Activated CD8-positive, alpha-beta memory T cell treated with anti-CD3 and anti-CD28 coated beads, Interleukin-2, amount 50 U/mL, for 4 hours (primary cell): ENCODE measurements around the gene RASSF4.

Experiments
- DNase-seq: peaks from one replicate; pipeline ENCODE4 v3.0.0-alpha.2; 2020

The RASSF4 gene

DNA sequence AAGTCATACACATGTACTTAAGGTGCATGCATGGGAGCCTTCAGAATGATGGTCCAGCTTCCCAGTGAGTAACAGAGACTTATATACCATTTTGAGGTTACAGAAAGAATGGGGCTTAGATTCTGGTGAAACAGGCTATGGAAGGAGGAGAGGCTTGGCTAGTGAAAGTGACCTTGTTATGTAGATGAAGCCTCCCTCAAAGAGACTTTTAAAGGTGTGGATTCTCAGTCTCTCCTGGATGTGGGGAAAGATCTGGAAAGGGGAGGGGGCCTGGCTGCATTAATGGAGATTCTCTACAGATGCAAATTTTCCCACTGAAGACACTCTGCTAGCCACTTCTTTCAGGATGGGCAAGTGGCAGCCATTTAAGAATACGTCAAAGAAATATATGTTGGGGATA is 5.5 kb downstream of the RASSF4 start:
- no peak for DNase-seq

DNA sequence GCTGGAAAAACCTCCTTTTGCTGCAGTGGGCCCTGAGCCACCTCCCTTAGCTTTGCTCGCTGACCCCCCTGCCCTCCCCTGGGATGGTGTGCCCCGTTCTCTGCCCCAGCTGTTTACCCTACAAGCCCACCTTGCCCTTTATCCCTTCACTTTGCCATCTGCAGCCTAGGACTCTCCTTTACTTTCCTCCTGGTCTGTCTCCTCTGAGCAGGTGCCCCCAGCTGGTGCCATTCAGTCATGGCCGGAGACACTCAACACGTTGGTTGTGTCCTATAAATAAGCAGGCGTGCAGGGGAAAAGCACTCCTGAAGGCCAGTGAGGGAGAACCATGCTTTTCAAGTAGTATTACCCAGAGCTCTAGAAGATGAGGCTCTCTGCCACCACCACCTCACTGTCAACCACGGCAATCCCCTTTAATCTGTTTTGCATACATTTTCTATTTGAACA is 6.1 kb downstream of the RASSF4 start:
- no peak for DNase-seq

DNA sequence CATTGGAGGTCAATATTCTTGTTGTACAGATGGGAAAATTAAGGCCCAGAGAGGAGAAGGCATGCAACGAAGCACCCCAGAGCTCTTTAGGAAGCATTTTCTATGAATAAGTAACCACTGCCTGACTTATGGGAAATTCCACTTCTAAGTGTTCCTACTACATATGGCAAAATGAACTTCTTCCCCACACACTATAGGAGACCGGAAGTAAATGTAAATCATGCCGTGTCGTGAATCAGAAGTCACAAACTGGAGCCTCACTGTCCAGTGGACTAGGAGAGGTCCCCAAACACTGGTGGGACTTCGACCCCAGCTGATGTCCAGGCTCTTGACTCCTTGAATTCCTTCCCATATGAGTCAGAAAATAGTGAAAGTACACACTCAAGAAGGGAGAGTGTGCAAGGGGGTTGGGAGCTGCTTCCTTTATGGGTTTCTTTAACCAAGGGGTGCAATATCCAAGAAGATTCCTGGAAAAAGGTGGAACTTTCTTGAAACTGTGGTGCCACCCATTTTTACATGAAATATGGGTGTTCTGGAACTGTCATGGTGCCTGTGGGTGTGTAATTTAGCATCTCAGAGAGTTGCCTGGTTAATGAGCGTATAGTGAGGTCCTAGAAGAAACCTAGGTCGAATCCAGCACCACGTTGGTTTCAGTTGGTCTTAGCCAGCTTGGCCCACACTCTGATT is 6.7 kb downstream of the RASSF4 start:
- DNase-seq: no peak

DNA sequence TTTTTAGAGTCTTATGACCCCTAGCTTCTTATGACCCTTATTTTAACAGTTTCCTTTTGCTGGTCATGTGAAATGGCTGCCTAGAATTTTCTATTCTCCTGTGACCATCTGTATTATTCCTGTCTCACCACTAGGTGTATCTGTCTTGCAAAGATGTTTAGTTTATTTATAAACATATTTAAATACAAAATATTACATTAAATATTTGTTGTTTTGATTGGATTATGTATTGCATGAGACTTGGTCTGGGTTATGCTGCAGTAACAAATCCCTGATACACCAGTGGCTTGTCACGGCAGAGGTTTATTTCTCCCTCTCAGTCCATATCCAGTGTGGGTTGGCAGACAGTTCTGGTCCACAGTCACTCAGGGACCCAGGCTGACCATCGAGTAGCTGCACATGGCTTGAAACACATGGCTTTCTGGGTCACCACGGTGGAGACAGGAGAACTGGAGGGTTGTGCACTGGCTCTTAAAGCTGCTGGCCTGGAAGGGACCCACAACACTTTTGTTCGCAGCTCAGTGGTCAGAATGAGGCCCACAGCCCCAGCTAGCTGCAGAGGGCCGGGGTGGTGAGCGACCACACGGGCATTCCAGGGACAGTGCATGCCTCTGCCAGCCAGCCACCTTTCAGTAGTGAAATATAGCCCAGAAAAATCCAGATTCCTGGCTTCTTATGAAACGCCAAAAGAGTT is 7.4 kb downstream of the RASSF4 start:
- no peak for DNase-seq

DNA sequence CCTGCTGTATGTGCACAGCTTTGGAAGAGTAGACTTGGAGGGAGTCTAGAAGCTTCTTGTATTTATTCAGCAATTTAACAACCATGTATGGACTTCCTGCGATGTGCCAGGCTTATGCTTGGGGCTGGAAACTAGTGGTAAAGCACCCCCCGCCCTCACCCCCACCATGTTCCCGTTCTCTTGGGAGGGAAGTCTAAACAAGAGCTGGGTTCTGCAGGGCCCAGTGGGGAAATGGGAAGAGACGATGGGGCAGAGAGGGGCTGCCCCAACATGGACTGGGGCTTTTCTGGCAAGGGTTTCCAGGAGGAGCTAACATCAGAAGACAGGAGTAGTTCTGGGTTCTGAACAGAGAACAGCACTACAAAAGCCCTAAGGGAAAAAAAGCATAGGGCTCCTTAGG is 8.0 kb downstream of the RASSF4 start:
- no peak for DNase-seq

DNA sequence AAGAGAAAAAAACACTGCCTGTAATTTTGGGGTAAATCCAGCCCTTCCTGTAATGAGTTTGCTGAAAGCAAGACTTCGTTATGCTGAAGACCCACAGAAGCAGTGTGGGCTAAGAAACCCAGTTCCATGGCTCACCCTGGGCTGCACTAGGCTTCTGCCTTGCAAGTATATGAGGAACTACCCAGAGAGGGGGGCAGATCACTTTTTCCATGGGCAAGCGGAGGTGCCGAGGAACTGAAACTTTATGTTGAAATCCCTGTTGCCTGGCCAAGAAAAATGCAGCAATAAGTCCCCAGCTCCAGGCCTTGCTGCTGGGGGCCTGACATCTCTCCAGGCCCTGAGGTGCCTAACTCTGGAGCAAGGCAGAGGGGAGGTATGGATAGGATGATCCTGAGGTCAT is 8.5 kb downstream of the RASSF4 start:
- no peak for DNase-seq

DNA sequence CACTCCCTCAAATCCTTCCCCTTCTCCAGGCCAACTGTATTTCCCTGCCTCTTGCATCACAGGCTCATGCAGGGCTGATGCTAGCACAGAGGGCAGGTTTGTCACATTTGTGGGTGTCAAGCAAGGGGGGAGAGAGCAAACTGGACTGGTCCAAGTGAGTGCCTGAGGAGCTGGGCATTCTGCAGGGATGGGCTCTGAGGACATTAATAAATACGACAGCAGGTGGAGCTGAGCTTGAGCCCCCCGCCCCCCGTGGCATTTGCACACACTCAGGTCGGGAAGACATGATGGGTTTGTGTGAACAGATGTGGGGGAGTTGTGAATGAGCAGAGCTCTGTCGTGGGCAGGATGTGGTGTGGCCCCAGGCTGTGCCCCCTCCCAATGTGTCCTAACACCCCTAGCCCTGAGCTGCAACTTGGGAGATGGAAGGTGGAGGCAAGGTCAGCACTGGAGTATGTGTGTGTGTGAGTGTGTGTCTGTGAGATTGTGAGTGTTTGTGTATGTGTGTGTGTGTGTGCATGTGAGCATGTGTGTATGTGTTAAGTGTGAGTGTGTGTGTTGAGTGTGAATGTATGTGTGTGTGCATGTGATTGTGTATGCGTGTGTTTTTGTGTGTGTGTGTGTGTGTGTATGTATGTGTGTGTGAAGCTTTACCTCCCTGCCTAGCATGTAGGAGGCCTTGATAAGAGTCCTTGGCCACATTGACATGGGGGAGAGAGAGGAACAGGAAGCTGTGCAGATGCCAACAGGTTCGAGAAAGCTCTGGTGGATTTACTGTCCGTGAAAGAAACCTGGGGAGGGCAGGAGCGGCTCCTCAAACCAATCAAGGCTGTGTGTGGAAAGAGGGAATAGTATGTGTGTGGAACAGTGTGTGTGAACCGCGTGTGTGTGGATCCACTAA is 9.1 kb downstream of the RASSF4 start:
- no peak for DNase-seq

DNA sequence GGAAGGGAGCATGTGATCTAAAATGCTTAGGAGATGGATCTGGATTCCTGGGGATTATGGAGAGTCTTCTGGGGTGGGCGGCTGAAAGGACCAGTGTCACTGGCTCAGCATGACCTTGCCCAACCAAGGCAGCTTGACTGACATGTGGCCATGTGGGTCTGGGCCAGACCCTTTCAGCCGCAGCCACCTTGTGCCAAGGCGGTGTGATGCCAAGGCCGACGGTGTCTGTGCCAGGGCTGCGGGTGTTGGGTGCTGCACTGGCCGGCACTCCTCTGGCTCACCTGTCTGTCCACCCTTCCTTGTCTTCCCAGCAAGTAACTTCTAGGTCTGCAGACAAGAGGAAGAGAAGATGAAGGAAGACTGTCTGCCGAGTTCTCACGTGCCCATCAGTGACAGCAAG is 10.3 kb downstream of the RASSF4 start:
- no peak for DNase-seq

DNA sequence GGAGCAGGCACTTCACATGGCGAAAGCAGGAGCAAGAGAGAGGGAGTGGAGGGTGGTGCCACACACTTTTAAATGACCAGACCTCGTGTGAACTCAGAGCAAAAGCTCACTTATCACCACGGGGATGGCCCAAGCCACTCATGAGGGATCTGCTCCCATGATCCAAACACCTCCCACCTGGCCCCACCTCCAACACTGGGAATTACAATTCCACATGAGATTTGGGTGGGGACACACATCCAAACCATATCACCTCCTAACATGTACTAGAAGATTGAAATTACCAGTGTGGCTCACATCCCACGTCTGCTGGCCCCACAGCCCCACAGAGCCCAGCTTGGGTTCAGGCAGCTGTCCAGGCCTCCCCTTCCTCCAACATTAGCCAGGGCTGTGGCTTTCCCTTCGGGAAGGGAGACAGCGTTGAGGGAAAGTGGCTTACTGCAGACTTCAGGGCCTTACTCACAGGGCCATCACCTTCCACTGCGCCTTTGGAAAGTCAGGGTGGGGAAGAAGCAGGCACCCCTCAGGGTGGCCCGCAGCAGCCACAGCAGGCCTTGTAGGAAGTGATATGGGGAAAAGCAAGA is 11.3 kb downstream of the RASSF4 start:
- no peak for DNase-seq

DNA sequence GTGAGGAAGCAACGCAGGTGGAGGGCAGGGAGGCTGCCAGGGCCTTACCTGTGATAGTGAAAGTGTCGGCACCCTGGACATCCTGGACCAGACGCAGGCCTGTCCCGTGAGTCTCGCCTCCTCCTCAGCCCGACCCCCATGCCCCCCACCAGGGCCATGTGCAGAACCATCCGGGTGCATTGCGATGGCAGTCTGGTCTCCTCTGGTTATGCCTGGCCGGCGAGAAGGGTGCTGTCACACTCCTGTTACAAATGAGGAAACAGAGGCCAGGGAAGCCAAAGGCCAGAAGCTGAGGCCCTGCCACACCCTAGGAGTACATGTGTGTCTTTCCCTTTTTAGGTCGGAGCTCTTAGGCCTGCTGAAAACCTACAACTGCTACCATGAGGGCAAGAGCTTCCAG is 11.8 kb downstream of the RASSF4 start:
- no peak for DNase-seq

DNA sequence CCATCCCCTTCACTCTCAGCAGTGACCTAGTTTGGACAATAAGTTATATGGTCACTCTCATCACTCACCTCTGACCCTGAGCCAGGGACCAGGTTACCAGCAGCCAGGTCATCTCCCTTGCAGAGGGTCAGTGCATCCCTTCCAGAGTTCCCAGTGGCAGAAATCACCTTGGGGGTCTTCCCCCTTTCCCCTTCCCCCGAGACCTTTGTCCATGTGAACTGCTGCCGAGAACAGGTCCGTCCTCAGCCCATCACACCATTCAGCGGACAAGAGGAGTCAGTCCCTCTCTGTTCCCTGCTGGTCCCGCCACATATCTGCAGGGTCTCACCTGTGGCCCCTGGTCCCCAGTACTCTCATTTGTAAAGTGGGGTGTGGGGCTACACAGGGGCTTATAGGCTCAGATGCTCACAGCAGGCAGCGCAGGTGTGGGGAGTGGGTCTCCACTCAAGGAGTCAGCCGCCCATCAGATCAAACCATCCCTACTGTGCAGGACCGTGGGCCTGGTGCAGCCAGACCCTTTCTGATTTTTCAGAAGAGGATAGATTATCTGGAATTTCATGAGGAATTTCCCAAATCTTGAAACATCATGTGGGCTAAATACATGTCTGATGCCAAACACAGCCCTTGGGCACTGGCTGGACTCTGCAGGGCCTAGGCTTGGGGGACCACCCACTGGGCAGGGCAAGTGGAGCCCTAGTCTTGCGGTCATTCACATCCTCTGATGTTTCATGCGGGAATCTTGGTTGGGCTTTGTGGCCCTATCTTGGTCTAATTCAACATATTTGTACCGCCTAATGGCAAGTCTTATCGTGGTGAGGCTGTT is 12.5 kb downstream of the RASSF4 start:
- no peak for DNase-seq

DNA sequence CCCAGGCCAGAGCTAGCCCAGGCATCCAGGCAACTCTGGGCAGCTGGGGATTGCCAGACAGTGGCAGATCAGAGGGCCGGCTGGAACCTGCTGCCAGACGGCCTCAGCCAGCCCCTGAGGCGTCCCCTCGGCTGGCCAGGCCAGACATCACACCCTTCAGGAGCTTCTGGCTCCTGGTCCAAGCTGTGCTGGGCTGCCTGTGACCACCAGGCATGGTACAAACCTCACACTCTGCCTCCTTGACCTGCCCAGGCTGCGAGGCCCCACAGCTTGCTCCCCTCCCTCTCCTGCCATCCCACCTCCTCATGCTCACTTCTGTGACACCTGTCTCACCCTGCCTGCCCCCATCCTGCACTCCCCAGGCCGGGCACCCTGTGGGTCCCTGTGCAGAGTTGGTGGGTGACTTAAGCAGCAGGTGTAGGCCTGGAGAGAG is 13.3 kb downstream of the RASSF4 start:
- no peak for DNase-seq

DNA sequence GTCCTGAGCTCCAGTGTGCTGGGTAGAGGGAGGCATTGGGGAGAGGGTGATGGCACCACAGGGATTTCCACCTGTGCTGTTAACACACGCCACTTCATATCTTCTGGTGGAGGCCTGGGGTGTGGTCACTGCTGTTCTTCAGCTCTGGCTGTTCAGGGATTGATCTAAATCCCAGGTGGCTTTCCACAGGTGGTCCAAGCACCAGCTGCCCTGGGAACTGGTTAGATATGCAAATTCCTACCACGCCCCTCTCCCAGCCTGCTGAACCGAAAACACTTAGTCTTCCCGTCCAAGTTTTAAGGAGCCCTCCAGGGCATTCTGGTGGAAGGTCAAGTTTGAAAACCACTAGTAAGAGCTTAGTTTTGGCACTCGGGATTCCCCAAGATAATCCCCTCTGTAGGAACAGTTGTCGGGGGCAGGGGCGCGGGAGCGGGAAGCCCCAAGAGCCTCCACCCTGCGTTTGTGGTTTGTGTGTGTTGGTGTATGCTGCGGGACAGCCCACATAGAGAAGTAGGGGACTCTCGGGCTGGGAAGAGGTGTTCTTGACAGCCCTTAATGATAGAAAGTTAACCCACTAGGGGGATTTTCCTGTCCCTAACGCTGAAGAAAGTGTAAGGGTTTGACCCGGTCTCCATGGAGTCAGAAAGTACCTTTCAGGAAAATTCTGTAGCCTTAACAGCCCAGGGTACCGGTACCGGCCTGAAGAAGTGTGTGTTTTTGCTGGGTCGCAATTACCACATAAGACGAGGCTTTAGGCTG is 13.9 kb downstream of the RASSF4 start:
- no peak for DNase-seq

DNA sequence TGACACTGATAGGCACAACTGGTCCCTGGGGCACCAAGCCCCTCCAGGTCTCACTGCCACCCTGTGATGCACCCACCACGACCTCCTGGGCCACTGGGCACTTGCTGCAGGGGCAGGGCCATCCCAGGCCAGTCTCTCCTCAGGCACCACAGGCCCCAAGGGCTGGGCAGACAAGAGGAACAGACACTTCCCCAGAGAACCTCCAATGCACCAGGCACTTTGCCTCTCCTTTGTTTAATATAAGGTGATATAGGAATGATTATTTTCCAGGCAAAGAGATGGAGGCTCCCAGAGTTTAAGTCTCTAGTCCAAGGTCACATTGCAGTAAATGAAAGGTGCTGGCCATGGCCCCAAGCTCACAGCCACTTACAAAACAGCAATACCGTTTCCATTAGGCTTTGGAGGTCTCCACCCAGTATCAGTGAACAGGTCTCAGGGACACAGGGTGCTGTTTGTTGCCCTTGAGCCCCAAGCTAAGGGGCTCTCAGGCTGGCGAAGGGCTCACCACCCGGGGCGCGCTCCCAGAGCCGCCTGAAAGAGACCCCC is 14.6 kb downstream of the RASSF4 start:
- DNase-seq: no peak

DNA sequence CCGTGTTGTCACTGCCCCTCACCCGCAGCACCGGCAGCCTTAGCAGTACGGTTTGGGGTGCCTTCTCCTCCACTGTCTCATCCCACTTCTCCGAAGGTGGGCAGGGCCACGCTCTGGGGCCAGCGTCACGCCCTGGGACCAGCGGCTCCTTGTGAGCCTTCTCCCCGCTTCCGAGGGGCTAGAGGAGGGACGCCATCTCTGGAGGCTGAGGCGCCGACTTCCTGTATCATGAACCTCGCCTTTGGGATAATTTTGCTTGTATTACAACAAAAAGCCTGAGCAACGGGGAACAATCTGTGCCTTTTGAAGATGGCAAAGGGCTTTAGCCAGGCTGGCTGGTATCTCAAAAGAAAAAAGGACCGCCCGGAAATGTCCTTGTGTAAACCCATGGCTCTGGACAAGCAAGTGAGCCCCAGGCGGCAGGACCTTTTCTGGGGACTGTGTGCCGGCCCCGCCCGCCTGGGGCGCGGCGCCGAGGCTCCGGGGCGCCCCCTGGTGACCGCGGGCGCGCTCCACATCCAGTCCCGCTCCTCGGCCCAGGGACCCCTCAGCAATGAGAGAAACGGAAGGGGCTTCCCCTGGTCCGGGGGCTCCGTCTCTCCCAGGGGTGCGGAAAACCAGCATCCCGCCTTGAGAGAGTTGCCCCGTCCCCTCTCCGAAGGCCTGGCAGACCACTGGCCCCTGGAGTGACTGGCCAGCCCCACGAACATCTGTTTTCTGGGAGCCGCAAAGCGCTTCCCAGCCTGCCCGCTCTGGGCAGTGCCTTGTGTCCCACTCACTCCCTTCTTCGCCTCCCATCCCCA is 15.2 kb downstream of the RASSF4 start:
- DNase-seq: peak; percentile 67

DNA sequence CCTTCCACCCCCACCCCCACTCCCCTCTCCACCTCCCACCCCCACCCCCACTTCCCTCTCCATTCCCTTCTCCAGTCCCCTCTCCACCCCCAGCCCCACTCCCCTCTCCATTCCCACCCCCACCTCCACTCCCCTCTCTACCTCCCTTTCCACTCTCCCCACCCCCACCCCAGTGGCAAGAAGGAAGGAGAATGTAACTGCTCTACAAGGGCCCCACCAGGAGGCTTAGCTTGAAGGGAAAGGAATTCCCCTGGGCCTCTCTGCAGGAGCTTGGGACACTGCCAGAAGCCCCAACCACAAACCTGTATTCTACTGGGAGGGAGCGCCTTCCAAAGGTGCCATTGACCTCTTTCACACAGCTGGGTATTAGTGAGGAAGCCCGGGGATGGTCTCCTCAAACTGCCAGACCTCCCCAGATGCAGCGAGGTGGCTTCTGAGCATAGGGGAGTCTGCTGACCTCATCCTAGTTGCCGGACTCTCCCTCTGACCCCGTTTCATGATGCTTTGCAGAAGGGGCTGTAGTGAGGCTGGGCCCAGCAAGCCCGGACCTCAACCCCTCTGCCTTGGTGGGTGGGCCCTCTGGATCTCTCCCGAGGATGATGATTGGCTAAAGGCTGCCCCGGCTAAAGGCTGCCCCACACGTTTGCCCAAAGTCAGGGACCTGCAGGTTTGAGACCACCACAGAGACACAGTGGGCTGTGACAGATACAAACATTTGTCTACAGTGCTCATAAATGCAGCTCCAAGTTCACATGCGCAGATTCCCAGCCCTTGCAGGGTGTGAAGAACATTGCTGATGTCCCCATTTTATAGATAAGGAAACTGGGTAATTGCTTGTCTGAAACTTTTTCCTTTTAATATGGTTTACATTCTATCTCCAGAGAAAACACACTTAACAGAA is 16.1 kb downstream of the RASSF4 start:
- no peak for DNase-seq

DNA sequence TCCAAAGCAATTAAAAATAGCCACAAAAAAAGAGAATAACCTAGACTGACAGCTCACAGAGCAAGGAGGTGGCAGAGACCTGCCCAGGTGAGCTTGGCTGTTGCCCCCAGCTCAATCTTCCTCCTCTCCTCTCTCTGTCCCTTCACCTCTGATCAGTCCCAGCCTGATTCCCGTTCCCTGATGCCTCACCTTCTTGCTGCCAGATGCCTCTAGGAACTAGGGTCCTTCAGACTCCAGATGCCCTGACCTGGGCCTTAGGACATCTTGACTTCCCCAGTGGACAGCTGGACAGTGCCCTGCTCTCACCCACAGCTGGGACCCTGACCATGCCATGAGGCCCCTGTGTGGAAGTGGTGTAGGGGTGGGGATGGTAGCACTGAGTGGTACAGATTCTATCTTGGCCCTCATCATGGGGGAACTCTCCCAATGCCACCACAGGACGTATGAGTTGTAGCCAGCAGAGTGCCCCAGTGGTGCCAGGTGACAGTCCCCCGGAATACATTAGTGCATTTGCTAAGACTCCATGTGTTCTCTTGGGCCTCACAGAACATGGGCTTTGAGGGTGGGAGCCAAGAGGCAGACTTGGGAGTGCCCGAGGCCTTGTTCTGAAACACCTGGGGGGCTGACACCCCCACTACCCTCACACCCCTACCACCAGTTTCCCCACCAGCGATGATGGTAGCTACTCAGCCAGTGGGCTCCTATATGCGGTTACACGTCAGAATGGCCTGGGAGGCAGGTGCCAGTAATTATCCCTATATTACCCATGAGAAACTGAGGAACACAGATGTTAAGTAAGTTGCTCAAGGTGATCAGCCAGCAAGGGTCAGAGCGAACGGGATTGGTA is 17.0 kb downstream of the RASSF4 start:
- DNase-seq: no peak
